ENCODE results near the gene RNF224. TPM values are rescaled to one million over a fixed set of nuclear protein-coding genes. Genes with fewer than 3 reads are reported as not detected.

RNF224 gene
- total RNA-seq, 1 donor from 2014 or later = not detected

DNA sequence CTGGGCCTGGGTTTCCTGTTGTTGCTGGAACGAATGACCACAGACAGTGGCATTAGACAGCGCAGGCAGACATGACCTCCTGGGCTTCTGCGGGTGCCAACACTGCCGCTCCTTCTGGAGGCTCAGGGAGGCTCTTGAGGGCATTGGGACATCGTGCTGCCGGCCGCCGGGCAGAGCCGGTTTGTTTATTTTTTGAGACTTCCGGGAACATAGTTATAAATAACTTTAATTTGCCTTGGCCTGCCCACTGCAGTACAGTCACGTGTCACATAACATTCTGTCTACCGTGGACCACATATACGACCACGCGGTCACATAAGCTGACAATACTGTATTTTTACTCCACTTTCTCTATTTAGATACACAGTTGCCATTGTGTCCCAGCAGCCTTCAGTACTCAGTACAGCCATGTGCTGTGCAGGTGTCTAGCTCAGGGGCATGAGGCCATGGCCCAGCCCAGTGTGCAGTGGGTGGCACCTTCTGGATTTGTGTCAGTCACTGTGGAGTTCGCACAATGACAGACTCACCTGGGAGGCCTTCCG, 42.0 kb downstream of the RNF224 start:
- intact Hi-C loops (cut with micrococcal nuclease) = no loop called here

DNA sequence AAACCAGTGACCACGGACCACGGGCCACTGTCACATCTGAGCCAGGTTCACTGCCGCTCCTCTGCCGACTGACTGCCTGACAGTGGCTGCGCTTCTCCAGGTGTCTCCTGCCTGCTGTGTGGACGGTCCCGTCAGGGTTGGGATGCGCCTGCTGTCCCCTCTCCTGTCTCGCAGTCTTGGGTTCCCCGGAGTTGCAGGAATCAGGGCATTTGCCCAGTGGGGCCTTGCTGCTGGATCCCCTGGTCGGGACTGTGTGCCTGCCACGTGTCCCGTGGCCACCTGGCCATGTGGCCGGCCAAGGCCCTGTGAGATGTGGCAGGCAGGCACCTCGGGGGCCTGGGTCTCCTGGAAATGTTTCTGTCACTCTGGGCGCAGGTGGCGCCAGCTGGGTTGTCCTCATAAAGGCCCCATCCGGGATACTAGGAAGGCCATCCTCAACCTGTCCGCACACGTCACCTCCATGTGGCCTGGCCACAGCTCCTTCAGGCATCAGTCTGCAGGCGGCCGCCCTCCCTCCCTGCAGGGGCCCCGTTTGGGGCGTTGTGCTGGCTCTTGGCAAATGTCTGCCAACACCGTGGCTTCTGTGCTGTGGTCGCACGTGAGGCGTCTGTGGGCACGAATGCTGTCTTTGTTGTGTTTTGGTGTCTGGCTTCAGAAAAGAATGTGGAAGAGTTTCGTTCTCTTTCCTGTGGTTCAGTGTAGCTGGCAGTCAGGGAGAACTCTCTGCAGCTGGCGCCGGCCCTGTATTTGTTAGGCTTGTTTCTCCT, 43.8 kb downstream of the RNF224 start:
- intact Hi-C loops (cut with micrococcal nuclease) = no loop called here

DNA sequence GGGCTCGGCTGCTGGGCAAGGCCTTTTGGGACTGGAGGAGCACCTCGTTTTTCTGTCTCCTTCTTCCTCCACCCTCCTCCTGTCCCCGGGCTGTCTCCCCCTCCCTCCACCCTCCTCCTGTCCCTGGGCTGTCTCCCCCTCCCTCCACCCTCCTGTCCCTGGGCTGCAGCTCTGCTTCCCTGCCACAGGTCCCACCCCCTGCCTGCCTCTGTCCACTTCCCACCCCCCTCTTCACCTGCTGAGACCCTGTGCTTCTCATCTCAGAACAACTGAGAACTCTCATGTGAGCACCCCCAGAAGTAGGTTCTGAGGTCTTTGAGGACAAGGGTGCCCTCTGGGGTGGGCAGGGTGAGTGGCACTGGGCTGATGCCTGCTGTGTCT, 44.4 kb downstream of the RNF224 start:
- intact Hi-C loops (cut with micrococcal nuclease) = no loop called here

DNA sequence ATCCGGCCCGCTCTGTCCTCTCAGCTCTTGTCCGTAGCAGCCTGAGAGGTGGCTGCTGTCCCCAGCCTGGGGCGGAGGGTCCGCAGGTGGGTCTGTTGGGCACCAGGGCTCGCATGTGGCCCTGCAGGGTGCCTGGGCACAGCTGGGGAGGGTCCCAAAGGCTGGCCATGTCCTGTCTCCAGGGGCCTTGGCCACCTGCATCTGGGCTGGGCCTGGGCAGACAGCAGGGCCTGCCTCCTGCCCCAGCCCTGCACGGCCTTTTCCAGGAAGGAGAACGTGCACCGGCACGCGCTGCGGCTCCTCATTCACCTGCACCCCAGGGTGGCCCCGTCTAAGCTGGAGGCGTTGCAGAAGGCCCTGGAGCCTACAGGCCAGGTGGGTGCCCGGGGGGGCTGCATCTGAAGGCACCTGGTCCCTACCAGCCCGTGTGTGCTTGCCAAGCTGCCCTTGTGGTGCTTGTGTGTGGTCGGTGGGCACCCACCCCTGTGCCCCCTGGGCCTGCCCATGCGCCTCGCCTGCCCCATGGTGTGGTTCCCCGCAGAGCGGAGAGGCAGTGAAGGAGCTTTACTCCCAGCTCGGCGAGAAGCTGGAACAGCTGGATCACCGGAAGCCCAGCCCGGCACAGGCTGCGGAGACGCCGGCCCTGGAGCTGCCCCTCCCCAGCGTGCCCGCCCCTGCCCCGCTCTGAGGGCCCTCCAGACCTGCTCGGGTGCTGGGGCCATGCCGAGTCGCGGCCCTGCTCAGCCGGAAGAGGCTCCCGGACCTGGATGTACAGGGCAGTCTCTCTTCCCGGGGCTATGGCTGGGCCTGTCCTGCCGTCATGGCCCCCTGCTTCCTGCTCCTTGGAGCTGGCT, 45.2 kb downstream of the RNF224 start:
- intact Hi-C loops (cut with micrococcal nuclease) = no loop called here

DNA sequence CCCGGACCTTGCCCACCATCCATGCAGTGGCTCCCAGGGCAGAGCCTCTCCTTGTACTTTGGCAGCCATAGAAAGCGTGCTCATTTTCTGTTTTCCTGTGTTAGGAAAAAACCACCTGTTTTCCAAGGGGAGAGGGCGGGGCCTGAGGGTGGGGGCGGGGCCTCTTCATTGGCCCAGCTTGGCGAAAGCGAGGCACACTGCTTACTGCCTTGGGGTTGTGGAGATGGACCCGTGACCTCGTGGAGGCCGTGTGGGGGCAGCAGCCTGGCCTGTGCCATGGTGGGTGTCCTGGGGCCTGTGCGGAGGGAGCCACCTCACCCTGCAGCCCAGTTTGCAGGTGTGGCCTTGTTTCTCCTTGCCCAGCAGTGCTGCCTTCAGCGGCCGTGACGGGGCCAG, 45.8 kb downstream of the RNF224 start:
- intact Hi-C loops (cut with micrococcal nuclease) = no loop called here

DNA sequence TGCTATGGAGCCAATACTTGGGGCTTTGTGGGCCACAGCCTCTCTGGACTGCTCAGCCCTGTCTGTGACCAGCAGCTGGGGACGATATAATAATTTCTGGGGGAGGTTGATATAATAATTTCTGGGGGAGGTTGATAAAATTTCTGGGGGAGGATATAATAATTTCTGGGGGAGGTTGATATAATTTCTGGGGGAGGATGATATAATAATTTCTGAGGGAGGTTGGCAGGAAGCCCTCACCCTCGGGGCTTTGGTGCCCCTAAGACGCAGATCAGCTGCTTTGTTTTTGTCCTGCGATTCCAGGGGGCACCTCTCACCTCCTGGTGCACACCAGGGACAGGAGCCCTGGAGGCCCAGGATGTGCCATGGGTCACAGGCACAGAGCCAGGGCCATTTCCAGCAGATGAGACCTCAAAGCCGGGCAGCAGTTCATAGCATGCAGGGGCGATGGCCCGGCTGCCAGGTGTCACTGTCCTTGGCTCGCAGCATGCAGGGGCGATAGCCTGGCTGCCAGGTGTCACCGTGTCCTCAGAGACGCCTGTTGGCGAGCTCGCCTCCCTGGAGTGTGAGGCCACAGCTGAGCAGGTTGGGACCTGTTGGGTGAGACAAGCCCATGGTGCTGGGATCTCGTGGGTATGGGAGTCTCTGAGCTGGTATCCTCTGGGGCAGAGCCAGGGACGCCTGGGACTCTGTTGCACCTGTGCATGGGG, 46.5 kb downstream of the RNF224 start:
- intact Hi-C loops (cut with micrococcal nuclease) = no loop called here

DNA sequence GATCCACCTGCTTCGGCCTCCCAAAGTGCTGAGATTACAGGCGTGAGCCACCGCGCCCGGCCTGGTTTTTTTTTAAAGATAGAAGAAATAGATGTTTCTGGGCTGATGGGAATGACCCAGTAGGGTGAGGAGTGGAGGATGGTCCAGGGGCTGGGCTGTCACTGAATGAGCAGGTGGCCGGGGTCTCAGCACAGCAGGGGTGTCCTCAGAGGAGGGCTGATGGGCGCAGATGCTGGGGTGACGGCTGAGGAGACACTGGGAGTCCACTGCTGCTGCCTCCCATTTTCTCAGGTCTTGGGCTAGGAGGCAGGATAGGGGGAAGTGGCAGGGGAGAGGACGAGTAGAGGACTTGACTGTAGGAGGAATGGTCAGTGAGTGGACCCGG, 47.9 kb downstream of the RNF224 start:
- intact Hi-C loops (cut with micrococcal nuclease) = no loop called here

DNA sequence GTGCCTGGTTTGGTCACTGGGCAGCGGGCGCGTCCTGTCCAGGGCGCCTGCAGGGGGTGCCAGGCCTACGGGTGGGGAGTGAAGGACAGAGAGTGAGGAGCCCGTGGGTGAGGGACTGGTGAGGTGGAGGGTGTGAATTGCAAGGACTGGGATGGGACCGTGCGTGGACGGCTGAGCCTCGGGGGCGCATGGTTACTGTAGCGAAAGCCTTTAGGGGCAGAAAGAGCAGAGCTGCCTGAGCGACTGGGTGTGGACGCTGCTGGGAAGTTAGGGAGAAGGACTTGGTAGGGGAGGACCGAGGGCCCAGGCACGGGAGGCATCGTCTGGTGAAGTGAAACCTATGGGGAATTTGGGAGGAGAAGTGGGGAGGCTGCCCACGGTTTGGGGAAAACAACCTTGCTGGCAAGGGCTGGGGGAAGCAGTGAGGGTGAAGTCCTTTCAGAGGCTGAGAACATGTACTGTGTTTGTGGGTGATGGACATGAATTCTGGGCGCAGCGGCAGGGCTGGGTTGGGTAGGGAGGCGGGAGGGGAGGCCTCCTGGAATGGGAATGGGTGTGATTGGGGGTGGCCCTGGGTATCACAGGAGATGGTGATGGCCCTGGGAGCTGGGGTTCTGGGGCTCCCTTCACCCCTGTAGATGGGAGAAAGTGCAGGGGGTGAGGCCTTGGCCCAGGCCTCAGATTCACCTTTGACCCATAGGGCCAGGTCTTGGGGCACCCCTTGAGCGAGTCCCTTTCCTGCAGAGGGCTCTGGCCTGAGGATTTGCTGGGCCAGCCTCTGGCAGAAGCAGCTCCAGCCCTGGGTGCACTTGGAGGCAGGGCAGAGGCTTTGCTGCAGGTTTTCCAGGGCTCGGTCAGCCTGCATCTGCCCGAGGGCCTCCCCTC, 48.5 kb downstream of the RNF224 start:
- intact Hi-C loops (cut with micrococcal nuclease) = no loop called here

DNA sequence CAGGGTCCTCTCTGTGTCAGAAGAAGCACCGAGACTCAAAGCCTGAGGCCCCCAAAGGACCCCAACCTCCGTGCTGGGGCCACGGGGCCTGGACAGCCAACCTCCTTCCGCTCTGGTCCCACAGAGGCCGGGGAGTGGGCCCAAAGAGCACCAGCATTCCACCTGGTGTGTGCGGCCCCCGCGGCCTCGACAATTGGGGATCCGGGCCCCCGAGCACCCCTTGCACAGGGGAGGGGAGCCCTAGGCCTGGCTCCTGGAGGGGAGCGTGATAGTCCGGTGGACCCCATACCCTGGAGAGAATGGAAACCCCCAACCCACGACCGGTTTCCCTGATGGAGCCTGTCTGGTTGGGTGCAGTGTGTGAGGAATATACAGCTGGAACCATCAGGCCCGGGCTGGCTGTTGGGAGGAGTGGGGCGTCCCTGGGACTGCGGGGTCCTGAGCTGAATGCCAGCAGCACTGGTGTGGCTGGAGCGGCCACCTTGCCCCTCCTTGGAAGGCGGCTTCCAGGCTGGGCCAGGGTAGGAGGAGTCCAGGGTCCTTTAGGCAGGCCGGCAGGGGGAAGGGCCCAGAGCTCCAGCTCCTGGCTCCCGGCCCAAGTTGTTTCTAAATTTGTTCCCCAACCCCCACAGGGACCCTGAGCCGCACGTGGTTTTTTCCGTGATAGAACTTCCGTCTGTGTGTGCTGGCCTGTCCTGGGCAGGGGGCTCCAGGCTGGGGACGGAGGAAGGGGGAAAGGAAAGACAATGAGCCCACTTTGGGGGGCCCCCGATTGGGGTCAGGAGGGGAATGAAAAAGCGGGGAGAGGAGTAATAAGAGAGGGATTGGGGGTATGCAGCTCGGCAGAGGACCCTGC, 49.4 kb downstream of the RNF224 start:
- intact Hi-C loops (cut with micrococcal nuclease) = no loop called here

DNA sequence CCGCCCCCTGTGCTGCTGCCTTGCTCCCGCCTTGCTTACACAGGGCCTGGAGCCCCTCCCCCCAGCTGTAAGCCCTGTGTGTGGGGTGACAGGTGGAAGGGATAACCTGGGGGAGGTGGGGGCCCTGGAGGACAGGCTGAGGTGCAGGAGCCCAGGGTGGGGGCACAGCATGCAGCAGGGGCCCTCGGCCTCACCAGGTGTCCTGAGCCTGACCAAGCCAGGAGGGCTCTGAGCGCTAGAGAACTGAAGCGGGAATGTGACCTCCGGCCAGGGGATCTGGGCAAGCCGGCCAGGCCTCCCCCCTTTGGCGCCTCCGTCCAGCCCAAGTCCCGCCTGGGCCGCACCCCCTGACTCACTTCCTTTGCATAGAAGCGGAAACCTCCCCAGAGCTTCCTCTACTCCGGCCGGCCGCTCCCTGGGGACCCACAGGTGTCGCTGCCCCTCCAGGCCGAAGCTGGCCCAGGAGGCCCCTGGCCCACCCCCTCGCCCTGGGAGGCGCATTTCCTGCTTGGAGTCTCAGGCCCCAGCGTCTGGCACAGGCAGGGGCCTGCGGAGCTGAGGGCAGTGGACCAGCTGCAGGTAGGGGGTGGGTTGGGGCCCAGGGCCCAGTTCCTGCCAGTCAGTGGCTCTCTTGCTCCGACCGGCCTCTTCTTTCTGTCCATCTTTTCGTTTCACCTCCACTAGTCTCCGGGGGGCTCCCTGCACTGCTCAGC, 50.2 kb downstream of the RNF224 start, which contains the start of gene TOR4A:
TOR4A (plus strand) TSS at position 398 of the 713 bp plus-strand sequence. CDS start 964 bp downstream, outside the sequence.
- intact Hi-C loops (cut with micrococcal nuclease) = no loop called here

DNA sequence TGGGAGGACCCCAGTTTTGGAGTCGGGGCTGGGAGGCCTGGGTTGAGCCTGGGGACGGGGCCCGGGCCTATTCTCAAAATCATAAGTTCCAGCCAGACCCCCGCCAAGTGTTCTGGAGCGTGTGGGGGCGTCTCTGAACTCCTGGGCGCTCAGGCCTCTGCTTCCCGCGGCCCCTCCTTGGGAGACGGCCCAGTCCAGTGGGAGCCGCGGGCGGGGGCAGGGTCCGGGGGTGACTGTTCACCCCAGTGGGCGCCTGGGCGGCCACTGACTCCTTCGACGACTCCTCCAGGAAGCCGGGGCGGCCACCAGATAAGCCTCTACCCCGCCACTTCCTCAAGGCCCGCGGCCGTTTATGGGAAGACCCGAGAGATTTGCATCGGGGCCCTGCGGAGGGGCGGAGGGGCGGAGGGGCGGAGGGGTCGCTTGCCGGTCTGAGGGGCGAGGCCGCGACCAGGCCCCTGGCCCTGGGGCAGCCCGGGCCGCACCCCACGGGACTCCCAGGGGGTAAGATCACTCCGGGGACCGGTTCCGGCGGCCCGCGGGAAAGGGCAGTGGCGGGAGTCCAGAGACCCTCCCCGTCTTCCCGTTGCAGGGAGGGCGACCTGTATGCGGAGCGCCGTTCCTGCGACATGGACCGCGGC, 50.9 kb downstream of the RNF224 start:
- intact Hi-C loops (cut with micrococcal nuclease) = no loop called here

Other genes starting within 250 kb of the RNF224 start
- 6.5 and 6.7 TPM in 2 replicates for gene PTGDS, start 250.0 kb upstream of the RNF224 start, total RNA-seq
- 0.16 and 0.20 TPM in 2 replicates for gene LCNL1, start 244.5 kb upstream of the RNF224 start, total RNA-seq
- gene PAXX, start 235.1 kb upstream of the RNF224 start, total RNA-seq = 71.4 and 74.5 TPM in 2 replicates
- gene CLIC3, start 230.9 kb upstream of the RNF224 start, total RNA-seq = 0.91 TPM in 2 replicates
- gene ABCA2, start 199.3 kb upstream of the RNF224 start, total RNA-seq = 27.8 and 30.6 TPM in 2 replicates
- 0.41 and 0.84 TPM in 2 replicates for gene FUT7, start 195.4 kb upstream of the RNF224 start, total RNA-seq
- gene NPDC1, start 181.3 kb upstream of the RNF224 start, total RNA-seq = 15.5 and 17.0 TPM in 2 replicates
- gene ENTPD2, start 173.4 kb upstream of the RNF224 start, total RNA-seq = not detected in 2 replicates
- gene SAPCD2, start 156.9 kb upstream of the RNF224 start, total RNA-seq = 32.9 TPM in 2 replicates
- 14.8 and 15.4 TPM in 2 replicates for gene UAP1L1, start 150.0 kb upstream of the RNF224 start, total RNA-seq
- gene MAN1B1, start 140.5 kb upstream of the RNF224 start, total RNA-seq = 48.7 and 55.1 TPM in 2 replicates
- gene DPP7, start 112.8 kb upstream of the RNF224 start, total RNA-seq = 221 and 229 TPM in 2 replicates
- 0.05 TPM in 1 of 2 replicates, not detected in the other for gene GRIN1, start 88.3 kb upstream of the RNF224 start, total RNA-seq
- gene LRRC26, start 57.5 kb upstream of the RNF224 start, total RNA-seq = not detected in 2 replicates
- gene TMEM210, start 55.4 kb upstream of the RNF224 start, total RNA-seq = not detected in 2 replicates
- gene ANAPC2, start 38.9 kb upstream of the RNF224 start, total RNA-seq = 68.8 and 69.6 TPM in 2 replicates
- 86.5 and 88.3 TPM in 2 replicates for gene SSNA1, start 38.8 kb upstream of the RNF224 start, total RNA-seq
- 9.6 and 10.9 TPM in 2 replicates for gene TPRN, start 26.8 kb upstream of the RNF224 start, total RNA-seq
- 28.2 and 30.8 TPM in 2 replicates for gene TMEM203, start 21.9 kb upstream of the RNF224 start, total RNA-seq
- gene NDOR1, start 21.8 kb upstream of the RNF224 start, total RNA-seq = 38.6 and 42.1 TPM in 2 replicates
- 3.3 and 3.8 TPM in 2 replicates for gene RNF208, start 5.3 kb upstream of the RNF224 start, total RNA-seq
- 0.23 and 0.27 TPM in 2 replicates for gene CYSRT1, start 2.3 kb upstream of the RNF224 start, total RNA-seq
- not detected in 2 replicates for gene SLC34A3, start 3.4 kb downstream of the RNF224 start, total RNA-seq
- gene TUBB4B, start 13.8 kb downstream of the RNF224 start, total RNA-seq = 365 and 372 TPM in 2 replicates
- gene STPG3, start 23.8 kb downstream of the RNF224 start, total RNA-seq = not detected in 2 replicates
- 65.9 and 67.2 TPM in 2 replicates for gene NELFB, start 27.8 kb downstream of the RNF224 start, total RNA-seq
- gene TOR4A, start 50.2 kb downstream of the RNF224 start, total RNA-seq = 17.4 and 17.5 TPM in 2 replicates
- gene NRARP, start 74.8 kb downstream of the RNF224 start, total RNA-seq = 1.5 and 1.7 TPM in 2 replicates
- 8.2 and 9.6 TPM in 2 replicates for gene EXD3, start 195.7 kb downstream of the RNF224 start, total RNA-seq
- gene NOXA1, start 195.9 kb downstream of the RNF224 start, total RNA-seq = 0.80 and 0.98 TPM in 2 replicates
- gene ENTPD8, start 213.9 kb downstream of the RNF224 start, total RNA-seq = not detected in 2 replicates
- 50.6 and 51.5 TPM in 2 replicates for gene NSMF, start 231.8 kb downstream of the RNF224 start, total RNA-seq